H54 (cell line): ENCODE results near the gene RABAC1.
"Not testable (repeated sequence)": the region's sequence is repeated elsewhere in the genome, so short reads cannot be mapped to it uniquely, and the experiment has no call there.

Experiments
- DNase-seq: peaks from one replicate; pipeline ENCODE4 v3.0.0; 2011; ENCODE audit warnings: low spot score, mixed read lengths; ENCODE audit not compliant: insufficient read length
- FAIRE-seq: peaks from 3 replicates; lab custom pipeline; 2011; peaks lifted over from hg19 to GRCh38; lab: Jason Lieb, UNC
- POLR2A ChIP-seq: IDR thresholded peaks from 2 replicates; pipeline ENCODE4 v1.6.1; 2011; ENCODE audit warnings: low read depth, mild to moderate bottlenecking, low read length

RABAC1 gene

GRCh38 chr19:41917676-41918075 is 41.4 kb downstream of the RABAC1 start:
- FAIRE-seq (no peak), DNase-seq (no peak)
- no peak for TF ChIP-seq POLR2A

- no peak for DNase-seq
- no peak for TF ChIP-seq POLR2A
- FAIRE-seq, result no peak
Measured at GRCh38 chr19:41915776-41916414, 43.2 kb downstream of the RABAC1 start.

GRCh38 chr19:41915021-41915775 is 43.9 kb downstream of the RABAC1 start:
- DNase-seq, result no peak
- FAIRE-seq, result no peak
- no peak for TF ChIP-seq POLR2A

DNA sequence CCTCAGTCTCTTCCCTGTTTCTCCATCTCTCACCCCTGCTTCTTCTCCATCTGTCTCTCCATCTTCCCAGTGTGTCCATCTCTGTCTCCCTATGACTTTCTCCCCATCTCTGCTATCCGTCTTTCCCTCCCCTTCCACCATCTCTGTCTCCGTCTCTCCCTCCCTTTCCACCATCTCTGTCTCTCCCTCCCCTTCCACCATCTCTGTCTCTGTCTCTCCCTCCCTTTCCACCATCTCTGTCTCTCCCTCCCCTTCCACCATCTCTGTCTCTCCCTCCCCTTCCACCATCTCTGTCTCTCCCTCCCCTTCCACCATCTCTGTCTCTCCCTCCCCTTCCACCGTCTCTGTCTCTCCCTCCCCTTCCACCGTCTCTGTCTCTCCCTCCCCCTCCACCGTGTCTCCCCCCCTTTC is 44.7 kb downstream of the RABAC1 start:
- FAIRE-seq, DNase-seq: not testable (repeated sequence)

DNA sequence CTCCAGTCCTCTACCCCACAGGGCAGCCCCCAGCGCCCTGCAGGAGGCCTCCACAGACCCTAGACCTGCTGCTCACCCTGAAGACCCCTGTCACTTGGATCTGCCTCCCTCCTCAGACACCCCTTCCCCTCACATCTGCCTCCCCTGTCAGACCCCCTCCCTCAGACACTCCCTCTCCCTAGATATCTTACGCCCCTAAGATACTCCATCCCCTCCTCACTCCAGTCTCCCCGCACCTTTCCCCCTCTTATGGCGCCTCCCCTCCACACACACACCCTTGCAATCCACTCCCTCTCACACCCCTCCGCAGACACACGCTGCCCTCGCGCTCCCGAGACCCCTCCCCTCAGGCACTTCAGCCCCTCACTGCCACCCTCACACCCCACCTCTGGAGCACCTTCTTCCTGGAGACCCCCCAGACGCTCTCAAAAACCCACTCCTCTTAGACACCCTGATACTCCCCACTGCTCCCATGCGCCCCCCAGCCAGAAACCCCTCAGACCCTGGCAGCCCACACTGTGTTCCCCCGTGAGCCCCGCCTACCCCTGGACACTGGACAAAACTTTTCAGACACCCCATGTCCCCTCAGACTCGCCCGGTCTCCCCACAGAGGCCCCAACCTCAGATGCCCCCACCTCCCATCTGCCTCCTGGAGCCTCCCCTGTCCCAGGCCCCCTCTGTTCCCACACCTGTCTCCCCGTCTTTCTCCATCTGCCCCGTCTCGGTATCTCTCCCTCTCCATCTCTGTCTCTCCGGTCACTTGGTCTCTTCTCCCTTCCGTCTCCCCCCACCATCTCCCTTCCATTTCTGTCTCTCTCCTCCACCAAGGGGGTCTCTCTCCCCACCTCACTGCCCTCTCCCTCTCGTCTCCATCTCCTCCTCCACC is 45.3 kb downstream of the RABAC1 start:
- DNase-seq (no peak), FAIRE-seq (no peak)
- no peak for TF ChIP-seq POLR2A

GRCh38 chr19:41912899-41913537 is 46.1 kb downstream of the RABAC1 start:
- DNase-seq (no peak), FAIRE-seq (no peak)
- no peak for TF ChIP-seq POLR2A

DNA sequence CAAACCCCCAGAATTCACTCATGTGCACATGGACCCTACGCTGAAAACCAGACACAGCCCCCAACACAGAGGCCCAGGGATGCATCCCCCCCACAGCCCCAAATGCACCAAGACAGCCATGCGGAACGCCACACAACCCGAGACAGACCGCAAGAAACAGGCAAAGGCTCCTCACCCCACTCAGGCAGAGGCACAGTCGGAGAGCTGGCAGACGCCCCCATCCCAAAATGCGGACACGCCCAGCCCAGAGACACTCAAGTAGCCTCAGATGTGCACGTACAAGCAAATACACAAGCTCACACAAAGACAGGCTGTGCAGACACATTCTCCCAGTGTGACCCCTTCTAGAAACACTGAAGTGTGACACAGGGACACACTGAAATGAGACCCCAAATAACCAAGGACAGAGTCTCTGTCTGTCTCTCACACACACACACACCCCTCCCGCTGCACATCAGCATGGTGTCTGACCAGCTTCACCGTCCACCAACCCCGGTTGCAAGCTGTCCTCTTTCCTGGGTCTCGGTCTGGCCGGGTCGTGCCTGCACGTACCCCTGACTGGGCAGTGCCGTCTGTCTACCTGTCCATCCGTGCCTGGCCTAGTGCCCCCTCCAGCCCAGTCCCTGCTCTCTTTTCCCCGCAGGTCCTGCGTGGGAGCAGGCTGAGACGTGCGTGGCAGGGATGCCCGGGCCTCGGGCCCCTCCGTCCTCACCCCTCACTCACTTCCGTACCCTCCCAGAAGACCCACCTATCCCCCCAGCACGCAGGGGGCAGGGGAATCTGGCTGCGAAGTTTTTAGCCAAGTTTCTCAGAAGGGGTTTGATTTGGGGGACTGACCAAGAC is 47.0 kb downstream of the RABAC1 start:
- DNase-seq (no peak), FAIRE-seq (no peak)
- TF ChIP-seq POLR2A, result no peak

DNA sequence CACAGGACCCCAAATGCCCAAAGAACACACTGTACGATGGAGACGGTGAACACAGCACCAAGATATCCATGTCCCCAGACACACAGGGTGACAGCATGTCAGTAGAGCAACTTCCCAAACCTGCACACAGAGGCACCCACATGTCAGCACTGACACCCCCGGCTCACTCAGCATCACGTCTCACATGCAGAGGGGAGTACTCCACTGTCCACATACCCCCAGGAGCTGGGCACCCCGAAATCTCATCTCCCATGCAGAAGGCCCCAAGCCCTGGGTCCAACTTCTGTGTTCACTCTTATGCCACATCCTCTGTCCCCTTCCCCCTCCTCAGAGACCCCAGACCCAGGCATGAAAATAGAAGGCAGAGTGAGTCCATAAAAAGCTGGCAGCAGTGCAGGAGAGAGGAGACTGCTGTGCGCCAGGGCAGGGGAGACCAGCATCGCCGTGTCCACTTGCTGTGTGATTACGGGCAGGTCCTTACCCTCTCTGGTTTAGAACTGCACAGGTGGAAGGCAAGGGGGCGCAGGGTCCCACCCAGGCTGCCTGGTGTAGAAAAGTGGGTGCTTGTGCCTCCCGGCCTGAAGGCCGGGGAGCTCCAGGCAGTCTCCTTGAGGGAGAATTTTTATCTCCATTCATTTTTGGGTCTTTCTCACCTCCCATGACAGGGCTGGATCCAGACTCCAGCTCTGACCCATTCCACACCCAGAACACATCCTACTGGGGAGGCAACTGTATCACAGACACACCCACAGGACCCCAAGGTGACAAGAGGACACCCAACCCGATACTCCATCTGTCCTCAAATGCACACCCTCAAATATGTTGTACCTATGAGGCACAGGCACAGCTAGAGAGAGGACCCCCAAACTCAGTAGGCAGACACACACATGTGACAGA is 47.9 kb downstream of the RABAC1 start:
- FAIRE-seq, result no peak
- TF ChIP-seq POLR2A, result no peak
- no peak for DNase-seq

- no peak for DNase-seq
- FAIRE-seq, result no peak
- no peak for TF ChIP-seq POLR2A
Measured at GRCh38 chr19:41910240-41910991, 48.7 kb downstream of the RABAC1 start.

- no peak for FAIRE-seq
- no peak for TF ChIP-seq POLR2A
- DNase-seq, result no peak
Measured at GRCh38 chr19:41909706-41910105, 49.4 kb downstream of the RABAC1 start.

DNA sequence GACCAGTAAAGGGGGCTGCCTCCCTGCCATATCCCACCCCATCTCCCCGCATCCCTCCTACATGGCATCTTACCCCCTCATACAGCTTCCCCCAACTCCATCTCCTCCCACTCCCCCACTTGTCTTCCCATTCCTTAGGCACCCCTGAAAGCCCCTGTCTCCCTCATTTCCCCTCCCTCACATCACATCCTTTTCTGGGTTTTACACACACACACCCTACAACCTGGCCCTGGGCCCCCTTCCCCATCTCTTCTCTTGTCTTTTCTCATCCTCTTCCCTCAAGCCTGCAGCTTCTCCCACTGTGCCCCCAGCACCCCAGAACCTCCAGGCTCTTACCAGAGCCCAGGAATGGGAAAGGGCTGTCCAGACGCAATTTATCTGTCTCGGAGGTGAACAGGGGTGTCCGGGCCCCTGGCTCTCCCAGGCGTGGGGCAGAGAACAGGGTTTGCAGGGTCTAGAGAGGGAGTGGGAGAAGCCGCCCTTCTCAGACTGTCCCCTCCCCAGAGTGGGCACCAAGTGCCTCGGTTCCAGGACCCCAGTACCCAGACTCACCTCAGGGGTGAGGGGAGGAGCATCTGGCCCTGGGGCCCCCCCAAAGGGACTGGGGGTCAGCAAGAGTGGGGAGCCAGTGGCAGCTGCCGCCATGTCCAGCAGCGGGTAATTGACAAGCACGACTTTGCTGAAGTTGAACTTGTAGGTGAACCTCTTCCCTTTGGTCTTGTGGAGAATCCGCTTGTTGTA is 50.2 kb downstream of the RABAC1 start:
- DNase-seq, result no peak
- no peak for FAIRE-seq
- no peak for TF ChIP-seq POLR2A
